CD4-positive, alpha-beta T cell (primary cell): ENCODE measurements around the gene RBMS3. TPM values are rescaled to one million over a fixed set of nuclear protein-coding genes. Genes with fewer than 3 reads are reported as not detected.

Experiments
- ATAC-seq: fragments of 200-7000 bp; cut with Tn5 transposase; one replicate; pipeline ENCODE4 v1.10.0; 2022; ENCODE audit warnings: mild to moderate bottlenecking; ENCODE audit not compliant: poor library complexity
- CTCF ChIA-PET: fragments of 350-600 bp; sonication (Branson Sonifier 250); formaldehyde crosslinking; loops from one replicate; lab custom pipeline; 2021; ENCODE audit warnings: antibody characterized with exemption, inconsistent platforms; lab: Charles Lee
- POLR2A ChIA-PET: fragments of 350-600 bp; sonication (Branson Sonifier 250); formaldehyde crosslinking; loops from one replicate; lab custom pipeline; 2021; ENCODE audit warnings: antibody characterized with exemption, inconsistent platforms; lab: Charles Lee
- DNase-seq, 14 experiments: peaks; one replicate each; pipeline ENCODE4 v3.0.0-alpha.2; 2013 to 2020; ENCODE audit warnings: mixed read lengths in 2 of 14
- H3K27ac ChIP-seq, 2 donors: one replicate each; pipeline versions ENCODE4 v1.5.1 to v1.7.0; 2013; ENCODE audit warnings: low read length in 2 of 2, low read depth in 1 of 2, mild to moderate bottlenecking in 1 of 2
- H3K27me3 ChIP-seq, 2 experiments: 1 replicate in 1 of 2; 2 replicates in 1 of 2; pipeline versions ENCODE4 v1.6.1 to v1.7.0; 2013; ENCODE audit warnings: low read length in 2 of 2, control low read depth in 1 of 2, mild to moderate bottlenecking in 1 of 2, moderate library complexity in 1 of 2; ENCODE audit not compliant: insufficient read depth in 2 of 2, control insufficient read depth in 1 of 2
- H3K36me3 ChIP-seq: one replicate; pipeline ENCODE4 v1.6.1; 2013; ENCODE audit warnings: low read length, control low read depth; ENCODE audit not compliant: insufficient read depth
- H3K4me1 ChIP-seq: one replicate; pipeline ENCODE4 v1.6.1; 2013; ENCODE audit warnings: low read length, control low read depth; ENCODE audit not compliant: insufficient read depth
- H3K4me3 ChIP-seq: one replicate; pipeline ENCODE4 v1.5.1; 2013; ENCODE audit warnings: mild to moderate bottlenecking, low read length, moderate library complexity
- H3K9me3 ChIP-seq, 2 experiments: 1 replicate in 1 of 2; 2 replicates in 1 of 2; pipeline versions ENCODE4 v1.6.1 to v1.7.0; 2013; ENCODE audit warnings: low read length in 2 of 2, mild to moderate bottlenecking in 2 of 2, control low read depth in 1 of 2, moderate library complexity in 1 of 2; ENCODE audit not compliant: control insufficient read depth in 1 of 2, insufficient read depth in 1 of 2
- H3K27ac Mint-ChIP-seq: one replicate; pipeline ENCODE4 v1.8.0; 2020; ENCODE audit warnings: mixed read lengths
- H3K27me3 Mint-ChIP-seq: one replicate; pipeline ENCODE4 v1.8.0; 2021; ENCODE audit warnings: mixed read lengths
- H3K36me3 Mint-ChIP-seq: one replicate; pipeline ENCODE4 v1.8.0; 2021; ENCODE audit warnings: low read depth, mixed read lengths
- H3K4me1 Mint-ChIP-seq: one replicate; pipeline ENCODE4 v1.8.0; 2021; ENCODE audit warnings: low read depth, mixed read lengths
- H3K4me3 Mint-ChIP-seq: one replicate; pipeline ENCODE4 v1.8.0; 2020; ENCODE audit warnings: mild to moderate bottlenecking, mixed read lengths
- H3K9me3 Mint-ChIP-seq: one replicate; pipeline ENCODE4 v1.8.0; 2020; ENCODE audit warnings: mixed read lengths
- CTCF ChIP-seq: fragments of 200-600 bp; IDR thresholded peaks from one replicate; pipeline ENCODE4 v1.8.0; 2022; ENCODE audit warnings: antibody characterized with exemption, mild to moderate bottlenecking
- intact Hi-C, 2 experiments: fragments of 100-400 bp; cut with DNase I in 1 of 2; cut with micrococcal nuclease in 1 of 2; formaldehyde crosslinking; loops; one replicate each; pipeline versions ENCODE4 v1.15.1 to v1.9.0; 2023 to 2025; cut with DNase I, micrococcal nuclease
- total RNA-seq, 174 experiments: library from RNA in 2 of 174; stranded (reverse) in 2 of 174; gene quantifications; one replicate each; pipeline ENCODE4 v1.2.3 and lab custom pipeline; 2021 to 2026

Gene RBMS3
- total RNA-seq, 2 experiments from 2014 or later: 1.6 to 1.7 TPM

- peaks cover 1% of the 10 kb centered on the region for H3K9me3 Mint-ChIP-seq
- H3K36me3 Mint-ChIP-seq: no peaks in the 10 kb centered on the region
- Histone ChIP-seq H3K4me3 (no peak overlapping the region), H3K4me1 (no peaks in the 10 kb centered on the region), H3K27ac (no peak overlapping the region), H3K9me3 (no peaks in the 10 kb centered on the region), H3K36me3 (no peaks in the 10 kb centered on the region), H3K27me3 (no peaks in the 10 kb centered on the region)
- TF ChIP-seq CTCF: no peak
- no peak overlapping the region for H3K27ac Mint-ChIP-seq
- POLR2A ChIA-PET: no interaction called here
- no peaks in the 10 kb centered on the region for H3K4me1 Mint-ChIP-seq
- H3K27me3 Mint-ChIP-seq: no peaks in the 10 kb centered on the region
- intact Hi-C loops: no loop called here
- no peak for ATAC-seq
- no peak overlapping the region for H3K4me3 Mint-ChIP-seq
- CTCF ChIA-PET: no interaction called here
- DNase-seq: no peak
Observed at GRCh38 chr3:29370021-29370420, 89.2 kb downstream of the RBMS3 start.

GRCh38 chr3:29370476-29371420 lies 89.9 kb downstream of the RBMS3 start:
- TF ChIP-seq CTCF: no peak
- Histone ChIP-seq H3K4me1 (no peaks in the 10 kb centered on the region), H3K9me3 (no peaks in the 10 kb centered on the region), H3K36me3 (no peaks in the 10 kb centered on the region), H3K27me3 (no peaks in the 10 kb centered on the region), H3K4me3 (no peak overlapping the region), H3K27ac (no peak overlapping the region)
- Mint-ChIP-seq H3K4me1 (no peaks in the 10 kb centered on the region), H3K9me3 (peaks cover 3% of the 10 kb centered on the region), H3K4me3 (no peak overlapping the region), H3K27ac (no peak overlapping the region), H3K36me3 (no peaks in the 10 kb centered on the region), H3K27me3 (no peaks in the 10 kb centered on the region)
- ChIA-PET POLR2A (no interaction called here), CTCF (no interaction called here)
- DNase-seq (no peak), ATAC-seq (no peak)
- intact Hi-C loops: no loop called here

GRCh38 chr3:29373131-29373680 lies 92.3 kb downstream of the RBMS3 start:
- no peaks in the 10 kb centered on the region for H3K4me1 Mint-ChIP-seq
- H3K27ac ChIP-seq: no peak overlapping the region
- ATAC-seq: no peak
- no peak for DNase-seq
- no peaks in the 10 kb centered on the region for H3K9me3 ChIP-seq
- ChIA-PET CTCF (no interaction called here), POLR2A (no interaction called here)
- no peak overlapping the region for H3K4me3 Mint-ChIP-seq
- H3K27me3 Mint-ChIP-seq: no peaks in the 10 kb centered on the region
- intact Hi-C loops: no loop called here
- peaks cover 3% of the 10 kb centered on the region for H3K9me3 Mint-ChIP-seq
- H3K4me1 ChIP-seq: no peaks in the 10 kb centered on the region
- TF ChIP-seq CTCF: no peak
- H3K27me3 ChIP-seq: no peaks in the 10 kb centered on the region
- no peaks in the 10 kb centered on the region for H3K36me3 ChIP-seq
- no peaks in the 10 kb centered on the region for H3K36me3 Mint-ChIP-seq
- no peak overlapping the region for H3K27ac Mint-ChIP-seq
- H3K4me3 ChIP-seq: no peak overlapping the region
